HepG2 (cell line): ENCODE measurements around the gene AIF1. TPM values are rescaled to one million over a fixed set of nuclear protein-coding genes. Genes with fewer than 3 reads are reported as not detected.

ENCODE experiments used
- CENPT ChIP-seq: sonication (generic); formaldehyde crosslinking; IDR thresholded peaks from 2 replicates; pipeline ENCODE4 v1.8.0; 2022; ENCODE audit warnings: low read depth, mild to moderate bottlenecking, moderate library complexity, missing genetic modification reagents
- ELF1 ChIP-seq: sonication (generic); formaldehyde crosslinking; IDR thresholded peaks from 2 replicates; pipeline ENCODE4 v1.4.0; 2020; ENCODE audit warnings: missing genetic modification reagents
- FLYWCH1 ChIP-seq: sonication (generic); formaldehyde crosslinking; IDR thresholded peaks from 2 replicates; pipeline ENCODE4 v1.8.1; 2023; ENCODE audit warnings: mild to moderate bottlenecking, missing genetic modification reagents
- GATAD1 ChIP-seq: IDR thresholded peaks from 2 replicates; pipeline ENCODE4 v1.6.1; 2016; ENCODE audit warnings: missing genetic modification reagents, missing compliant biosample characterization
- IKZF4 ChIP-seq: sonication (generic); formaldehyde crosslinking; IDR thresholded peaks from 2 replicates; pipeline ENCODE4 v1.5.1; 2020; ENCODE audit warnings: borderline replicate concordance, mild to moderate bottlenecking, low read depth, missing genetic modification reagents; ENCODE audit errors: not compliant biosample characterization
- JARID2 ChIP-seq: sonication (generic); formaldehyde crosslinking; IDR thresholded peaks from 2 replicates; pipeline ENCODE4 v1.8.1; 2023; ENCODE audit warnings: missing genetic modification reagents, inconsistent platforms; ENCODE audit not compliant: insufficient replicate concordance
- KAT2B ChIP-seq: fragments of 150-350 bp; IDR thresholded peaks from 2 replicates; pipeline ENCODE4 v1.6.1; 2014; ENCODE audit warnings: low read depth, low read length, borderline replicate concordance
- NCOA2 ChIP-seq: sonication (generic); formaldehyde crosslinking; IDR thresholded peaks from 2 replicates; pipeline ENCODE4 v1.8.0; 2022; ENCODE audit warnings: inconsistent platforms
- SIN3B ChIP-seq: fragments of 150-350 bp; IDR thresholded peaks from 2 replicates; pipeline ENCODE4 v1.6.1; 2014; ENCODE audit warnings: low read length
- SNRNP70 ChIP-seq: fragments of 200-400 bp; formaldehyde crosslinking; IDR thresholded peaks from 2 replicates; pipeline ENCODE4 v1.6.1; 2017; ENCODE audit warnings: mild to moderate bottlenecking, low read depth, low read length, moderate library complexity
- WIZ ChIP-seq: sonication (generic); formaldehyde crosslinking; IDR thresholded peaks from 2 replicates; pipeline ENCODE4 v1.5.1; 2020; ENCODE audit warnings: mild to moderate bottlenecking, missing genetic modification reagents
- ZFY ChIP-seq: sonication (generic); formaldehyde crosslinking; IDR thresholded peaks from 2 replicates; pipeline ENCODE4 v1.4.0; 2020; ENCODE audit warnings: missing genetic modification reagents
- ZNF432 ChIP-seq: sonication (generic); formaldehyde crosslinking; IDR thresholded peaks from 2 replicates; pipeline ENCODE4 v1.5.0; 2020; ENCODE audit warnings: missing genetic modification reagents, mild to moderate bottlenecking, borderline replicate concordance
- ZNF441 ChIP-seq: sonication (generic); formaldehyde crosslinking; IDR thresholded peaks from 2 replicates; pipeline ENCODE4 v1.7.0; 2021; ENCODE audit warnings: missing genetic modification reagents, borderline replicate concordance
- ZNF546 ChIP-seq: sonication (generic); formaldehyde crosslinking; conservative IDR thresholded peaks from 2 replicates; pipeline ENCODE4 v1.8.1; 2023; ENCODE audit warnings: mild to moderate bottlenecking, missing genetic modification reagents
- ZNF556 ChIP-seq: sonication (generic); formaldehyde crosslinking; IDR thresholded peaks from 2 replicates; pipeline ENCODE4 v1.4.0; 2020; ENCODE audit warnings: mild to moderate bottlenecking, missing genetic modification reagents, borderline replicate concordance
- ZNF619 ChIP-seq: sonication (generic); formaldehyde crosslinking; IDR thresholded peaks from 2 replicates; pipeline ENCODE4 v1.4.0; 2020; ENCODE audit warnings: mild to moderate bottlenecking, missing genetic modification reagents
- ZNF670 ChIP-seq: sonication (generic); formaldehyde crosslinking; IDR thresholded peaks from 2 replicates; pipeline ENCODE4 v1.8.0; 2022; ENCODE audit warnings: mild to moderate bottlenecking, missing genetic modification reagents, borderline replicate concordance
- ZNF746 ChIP-seq: sonication (generic); formaldehyde crosslinking; IDR thresholded peaks from 2 replicates; pipeline ENCODE4 v1.8.0; 2022; ENCODE audit warnings: mild to moderate bottlenecking, missing genetic modification reagents
- ZNF781 ChIP-seq: sonication (generic); formaldehyde crosslinking; IDR thresholded peaks from 2 replicates; pipeline ENCODE4 v1.5.1; 2020; ENCODE audit warnings: borderline replicate concordance, mild to moderate bottlenecking, missing genetic modification reagents; ENCODE audit errors: not compliant biosample characterization
- ZZZ3 ChIP-seq: sonication (generic); formaldehyde crosslinking; IDR thresholded peaks from 2 replicates; pipeline ENCODE4 v1.4.0; 2020; ENCODE audit warnings: missing genetic modification reagents, mild to moderate bottlenecking, borderline replicate concordance
- polyA plus RNA-seq, 8 experiments: library from polyadenylated mRNA; depleted of rRNA in 3 of 8; stranded (reverse) in 7 of 8; unstranded in 1 of 8; fragments of >200 nt; fragmentation: Illumina TruSeq in 4 of 8; extraction: Trizol in 4 of 8; gene quantifications; 2 replicates each; pipeline versions ENCODE4 v1.2.1 to v1.2.3, GENCODE V29; 2011 to 2016; ENCODE audit warnings: low read depth in 4 of 8, missing spikeins in 1 of 8, mixed read lengths in 1 of 8; ENCODE audit not compliant: insufficient read depth in 1 of 8
- total RNA-seq, 5 experiments: library from RNA; depleted of rRNA; stranded (reverse); fragments of >200 nt; fragmentation: Illumina TruSeq; extraction: Trizol; gene quantifications; 2 replicates each; pipeline ENCODE4 v1.2.3, GENCODE V29; 2016; ENCODE audit warnings: low read depth in 1 of 5
- TF ChIP-seq, protein P1 (sequence below): sonication (generic); formaldehyde crosslinking; IDR thresholded peaks from 2 replicates; pipeline ENCODE4 v1.4.0; 2020; ENCODE audit warnings: missing genetic modification reagents, borderline replicate concordance
- TF ChIP-seq, protein P2 (sequence below): IDR thresholded peaks from 2 replicates; pipeline ENCODE4 v1.6.1; 2018; ENCODE audit warnings: missing genetic modification reagents, mild to moderate bottlenecking, missing compliant biosample characterization
- TF ChIP-seq, protein P3 (sequence below): sonication (generic); formaldehyde crosslinking; IDR thresholded peaks from 2 replicates; pipeline ENCODE4 v1.5.0; 2020; ENCODE audit warnings: missing genetic modification reagents, mild to moderate bottlenecking, borderline replicate concordance

Gene AIF1
- total and polyA plus RNA-seq, 2 of the 13 experiments (the other 11 are each of a cell fraction or from before 2014, with no cell fraction given) = 1.5 TPM; not detected in 1

DNA sequence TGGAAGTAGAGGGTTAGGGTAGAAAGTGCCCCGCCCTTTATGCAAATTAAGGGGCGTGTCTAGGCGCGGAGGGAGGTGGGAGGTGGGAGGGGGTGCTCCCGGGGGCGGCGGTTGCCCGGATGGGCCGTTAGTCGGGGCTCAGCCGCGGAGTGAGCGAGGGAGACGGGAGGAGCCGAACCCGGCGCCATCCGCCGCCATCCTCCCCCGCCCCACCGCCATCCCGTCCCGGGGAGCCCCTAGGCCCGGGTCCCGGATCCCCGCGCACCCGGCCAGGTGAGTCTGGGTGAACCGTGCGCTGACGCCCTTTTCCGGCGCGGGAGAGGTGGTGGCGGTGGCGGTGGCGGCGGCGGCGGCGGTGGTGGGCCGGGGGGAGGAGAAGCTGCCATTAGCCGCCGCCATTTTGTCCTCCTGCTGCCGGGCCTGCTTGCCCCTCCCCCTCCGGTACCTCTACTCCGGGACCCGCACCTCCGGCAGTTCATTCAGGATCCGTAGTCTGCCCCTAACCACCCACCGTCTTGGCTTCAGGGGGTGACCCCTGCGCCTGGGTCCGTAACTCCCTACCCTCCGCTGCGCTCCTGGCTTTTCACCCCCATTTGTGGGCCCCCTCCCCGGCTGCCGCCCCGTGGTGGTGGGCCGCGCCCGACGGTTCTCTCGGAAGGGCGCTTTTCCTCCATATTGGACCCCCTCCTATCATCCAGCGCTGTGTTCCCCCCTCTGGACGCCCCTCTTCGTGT lies 5.7 kb downstream of the AIF1 start, which contains the start of gene PRRC2A (continued):
- TF ChIP-seq ZNF781 (CRISPR knock-in tag) = no peak
- 0 out of 2 replicates have a peak, but pooled peaks have one; percentile 10 for TF ChIP-seq ZNF670 (CRISPR knock-in tag)
- TF ChIP-seq SIN3B = no peak; the same call in 1 of the 2 replicates
- no peak for TF ChIP-seq JARID2 (CRISPR knock-in tag)
- TF ChIP-seq SNRNP70 = no peak
- no peak for TF ChIP-seq NCOA2 (CRISPR knock-in tag)
- TF ChIP-seq, protein P1, sequence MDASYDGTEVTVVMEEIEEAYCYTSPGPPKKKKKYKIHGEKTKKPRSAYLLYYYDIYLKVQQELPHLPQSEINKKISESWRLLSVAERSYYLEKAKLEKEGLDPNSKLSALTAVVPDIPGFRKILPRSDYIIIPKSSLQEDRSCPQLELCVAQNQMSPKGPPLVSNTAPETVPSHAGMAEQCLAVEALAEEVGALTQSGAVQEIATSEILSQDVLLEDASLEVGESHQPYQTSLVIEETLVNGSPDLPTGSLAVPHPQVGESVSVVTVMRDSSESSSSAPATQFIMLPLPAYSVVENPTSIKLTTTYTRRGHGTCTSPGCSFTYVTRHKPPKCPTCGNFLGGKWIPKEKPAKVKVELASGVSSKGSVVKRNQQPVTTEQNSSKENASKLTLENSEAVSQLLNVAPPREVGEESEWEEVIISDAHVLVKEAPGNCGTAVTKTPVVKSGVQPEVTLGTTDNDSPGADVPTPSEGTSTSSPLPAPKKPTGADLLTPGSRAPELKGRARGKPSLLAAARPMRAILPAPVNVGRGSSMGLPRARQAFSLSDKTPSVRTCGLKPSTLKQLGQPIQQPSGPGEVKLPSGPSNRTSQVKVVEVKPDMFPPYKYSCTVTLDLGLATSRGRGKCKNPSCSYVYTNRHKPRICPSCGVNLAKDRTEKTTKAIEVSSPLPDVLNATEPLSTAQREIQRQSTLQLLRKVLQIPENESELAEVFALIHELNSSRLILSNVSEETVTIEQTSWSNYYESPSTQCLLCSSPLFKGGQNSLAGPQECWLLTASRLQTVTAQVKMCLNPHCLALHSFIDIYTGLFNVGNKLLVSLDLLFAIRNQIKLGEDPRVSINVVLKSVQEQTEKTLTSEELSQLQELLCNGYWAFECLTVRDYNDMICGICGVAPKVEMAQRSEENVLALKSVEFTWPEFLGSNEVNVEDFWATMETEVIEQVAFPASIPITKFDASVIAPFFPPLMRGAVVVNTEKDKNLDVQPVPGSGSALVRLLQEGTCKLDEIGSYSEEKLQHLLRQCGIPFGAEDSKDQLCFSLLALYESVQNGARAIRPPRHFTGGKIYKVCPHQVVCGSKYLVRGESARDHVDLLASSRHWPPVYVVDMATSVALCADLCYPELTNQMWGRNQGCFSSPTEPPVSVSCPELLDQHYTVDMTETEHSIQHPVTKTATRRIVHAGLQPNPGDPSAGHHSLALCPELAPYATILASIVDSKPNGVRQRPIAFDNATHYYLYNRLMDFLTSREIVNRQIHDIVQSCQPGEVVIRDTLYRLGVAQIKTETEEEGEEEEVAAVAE (CRISPR knock-in tag) = no peak; the same call in 1 of the 2 replicates
- TF ChIP-seq, protein P2, sequence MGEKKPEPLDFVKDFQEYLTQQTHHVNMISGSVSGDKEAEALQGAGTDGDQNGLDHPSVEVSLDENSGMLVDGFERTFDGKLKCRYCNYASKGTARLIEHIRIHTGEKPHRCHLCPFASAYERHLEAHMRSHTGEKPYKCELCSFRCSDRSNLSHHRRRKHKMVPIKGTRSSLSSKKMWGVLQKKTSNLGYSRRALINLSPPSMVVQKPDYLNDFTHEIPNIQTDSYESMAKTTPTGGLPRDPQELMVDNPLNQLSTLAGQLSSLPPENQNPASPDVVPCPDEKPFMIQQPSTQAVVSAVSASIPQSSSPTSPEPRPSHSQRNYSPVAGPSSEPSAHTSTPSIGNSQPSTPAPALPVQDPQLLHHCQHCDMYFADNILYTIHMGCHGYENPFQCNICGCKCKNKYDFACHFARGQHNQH (CRISPR knock-in tag) = peak; percentile 85
- no peak; the same call in 1 of the 2 replicates for TF ChIP-seq ZNF556 (CRISPR knock-in tag)
- TF ChIP-seq ZNF619 (CRISPR knock-in tag) = no peak; the same call in 1 of the 2 replicates
- TF ChIP-seq IKZF4 (CRISPR knock-in tag) = peak; percentile 57
- TF ChIP-seq CENPT (CRISPR knock-in tag) = no peak
- no peak for TF ChIP-seq KAT2B
- TF ChIP-seq GATAD1 = peak; percentile 14; the same call in 1 of the 2 replicates
- TF ChIP-seq ZNF546 (CRISPR knock-in tag) = no peak
- peak; percentile 78 for TF ChIP-seq ZFY (CRISPR knock-in tag)
- TF ChIP-seq WIZ (CRISPR knock-in tag) = no peak
- 0 out of 2 replicates have a peak, but pooled peaks have one; percentile 47 for TF ChIP-seq ZNF432 (CRISPR knock-in tag)
- TF ChIP-seq, protein P3, sequence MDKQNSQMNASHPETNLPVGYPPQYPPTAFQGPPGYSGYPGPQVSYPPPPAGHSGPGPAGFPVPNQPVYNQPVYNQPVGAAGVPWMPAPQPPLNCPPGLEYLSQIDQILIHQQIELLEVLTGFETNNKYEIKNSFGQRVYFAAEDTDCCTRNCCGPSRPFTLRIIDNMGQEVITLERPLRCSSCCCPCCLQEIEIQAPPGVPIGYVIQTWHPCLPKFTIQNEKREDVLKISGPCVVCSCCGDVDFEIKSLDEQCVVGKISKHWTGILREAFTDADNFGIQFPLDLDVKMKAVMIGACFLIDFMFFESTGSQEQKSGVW (CRISPR knock-in tag) = peak; percentile 85; the same call in 1 of the 2 replicates
- no peak for TF ChIP-seq ZZZ3 (CRISPR knock-in tag)
- no peak for TF ChIP-seq ELF1 (CRISPR knock-in tag)
- TF ChIP-seq ZNF441 = no peak; the same call in 1 of the 2 replicates
- TF ChIP-seq ZNF746 (CRISPR knock-in tag) = peak; percentile 86
- no peak for TF ChIP-seq FLYWCH1
